HG02973 (cell line): ENCODE measurements around the gene RNH1.

Experiments
- ATAC-seq: cut with Tn5 transposase; IDR thresholded peaks from one replicate; pipeline ENCODE4 v1.9.1; 2021; ENCODE audit warnings: moderate library complexity; ENCODE audit not compliant: unreplicated experiment

The RNH1 gene

GRCh38 chr11:459511-460220, 47.4 kb downstream of the RNH1 start:
- no peak for ATAC-seq

DNA sequence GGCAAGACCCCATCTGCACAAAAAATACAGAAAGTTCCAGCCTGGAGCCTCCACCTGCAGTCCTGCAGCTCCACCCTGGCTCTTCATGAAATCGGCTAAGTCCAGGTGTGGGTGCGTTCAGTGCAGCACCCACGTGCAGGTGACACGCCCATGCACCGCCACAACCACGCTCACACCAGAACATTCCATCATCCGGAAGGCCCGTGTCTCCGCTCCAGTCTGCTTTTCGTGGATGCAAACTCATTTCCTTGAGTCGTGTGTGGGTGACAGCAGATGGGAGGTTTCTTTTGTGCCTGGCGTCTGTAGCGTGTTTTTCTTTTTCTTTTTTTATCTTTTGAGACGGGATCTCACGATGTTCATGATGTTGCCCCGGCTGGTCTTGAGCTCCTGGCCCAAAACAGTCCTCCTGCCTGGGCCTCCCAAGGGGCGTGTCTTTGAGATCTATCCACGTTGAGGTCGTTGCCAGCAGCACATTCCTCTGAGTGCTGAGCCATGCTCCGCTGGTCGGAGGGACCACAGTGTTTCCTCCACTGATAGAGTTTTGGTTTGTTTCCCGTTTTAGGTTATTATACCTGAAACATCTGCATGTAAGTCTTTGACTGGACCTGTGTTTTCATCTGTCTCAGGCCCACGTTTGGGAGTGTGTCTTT, 49.8 kb downstream of the RNH1 start:
- ATAC-seq, result no peak

DNA sequence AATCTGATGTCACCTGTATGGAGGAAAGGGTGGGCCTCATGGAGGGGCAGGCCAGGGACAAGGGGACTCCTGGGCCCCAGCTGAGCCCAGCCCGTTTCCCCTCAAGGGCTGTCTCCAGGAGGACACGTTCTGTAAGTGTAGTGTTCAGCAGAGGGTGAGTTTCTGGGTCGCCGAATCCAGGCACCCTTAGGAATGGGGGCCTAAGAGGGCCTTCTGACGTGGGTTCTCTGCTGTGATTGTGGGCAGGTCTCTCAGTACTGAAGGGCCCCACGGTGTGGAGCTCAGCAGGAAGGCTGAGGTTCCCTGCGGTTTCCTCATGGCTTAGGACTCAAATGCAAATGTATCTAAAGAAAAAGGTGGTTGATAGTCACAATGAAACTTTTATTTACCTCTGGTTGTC, 50.5 kb downstream of the RNH1 start:
- no peak for ATAC-seq

DNA sequence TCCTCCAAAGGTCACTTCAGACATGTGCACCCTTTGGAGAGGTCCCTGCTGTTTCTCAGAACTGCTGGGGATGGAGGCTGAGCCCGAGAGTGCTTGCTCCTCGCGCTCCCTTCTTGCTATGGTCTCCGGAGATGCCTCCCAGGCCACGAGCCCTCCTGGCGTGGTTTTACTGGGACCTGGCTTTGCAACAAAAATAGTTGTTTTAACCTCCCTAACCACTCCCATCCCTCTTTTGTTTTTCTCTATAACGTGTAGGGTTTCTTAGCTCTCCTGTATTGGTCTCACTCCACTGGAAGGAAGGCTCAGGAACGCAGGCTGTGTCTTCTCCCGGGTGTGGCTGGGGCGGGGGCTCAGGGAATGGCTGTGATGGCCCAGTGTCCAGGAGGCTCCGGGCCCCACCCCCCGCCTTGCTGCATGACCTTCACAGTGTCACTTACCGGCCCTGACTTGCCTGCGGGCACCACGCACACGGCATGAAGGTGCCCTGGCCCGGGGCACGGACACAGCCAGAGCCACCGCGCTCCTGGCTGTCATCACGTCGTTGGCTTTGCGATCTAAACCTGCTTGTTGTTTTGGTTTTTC, 51.4 kb downstream of the RNH1 start:
- no peak for ATAC-seq

DNA sequence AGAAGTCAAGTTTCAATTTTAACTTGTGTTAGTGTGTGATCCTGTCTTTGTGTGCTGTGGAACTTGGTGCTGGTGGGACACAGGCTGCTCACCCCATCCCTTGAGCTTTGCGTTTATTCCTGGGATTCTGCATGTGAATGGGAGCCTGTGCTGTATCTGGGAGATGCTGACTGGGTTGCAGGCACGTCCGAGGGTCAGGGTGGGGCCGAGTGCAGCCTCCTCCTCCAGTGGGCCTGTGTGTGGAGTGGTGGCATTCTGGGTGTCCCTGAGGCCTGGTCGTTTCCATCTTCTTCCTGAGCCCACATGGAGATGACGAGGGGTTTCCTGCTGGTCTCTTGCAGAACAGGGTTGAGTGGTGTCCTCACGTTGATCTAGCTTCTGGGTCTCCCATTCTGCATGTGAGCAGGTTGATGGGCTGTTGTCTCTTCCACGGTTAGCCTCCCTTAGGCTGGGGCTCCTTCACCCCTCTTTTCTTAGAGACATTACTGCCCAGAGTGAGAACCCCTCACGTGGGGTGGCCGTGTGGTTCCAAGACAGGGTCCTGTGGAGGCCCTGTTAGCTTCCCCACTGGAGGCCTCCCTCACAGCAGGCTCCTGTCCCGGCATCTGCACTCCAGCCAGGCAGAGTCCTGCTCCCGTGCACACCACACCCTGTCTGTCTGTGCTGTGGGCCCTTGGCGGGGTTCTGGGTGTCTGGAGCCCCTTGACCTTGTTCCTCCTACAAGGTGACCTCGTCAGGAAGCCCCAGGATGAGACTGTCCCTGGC, 52.1 kb downstream of the RNH1 start:
- no peak for ATAC-seq

GRCh38 chr11:454043-454442, 53.0 kb downstream of the RNH1 start:
- no peak for ATAC-seq

- ATAC-seq, result no peak
These were observed 53.5 kb downstream of the RNH1 start for GRCh38 chr11:453564-453963.

DNA sequence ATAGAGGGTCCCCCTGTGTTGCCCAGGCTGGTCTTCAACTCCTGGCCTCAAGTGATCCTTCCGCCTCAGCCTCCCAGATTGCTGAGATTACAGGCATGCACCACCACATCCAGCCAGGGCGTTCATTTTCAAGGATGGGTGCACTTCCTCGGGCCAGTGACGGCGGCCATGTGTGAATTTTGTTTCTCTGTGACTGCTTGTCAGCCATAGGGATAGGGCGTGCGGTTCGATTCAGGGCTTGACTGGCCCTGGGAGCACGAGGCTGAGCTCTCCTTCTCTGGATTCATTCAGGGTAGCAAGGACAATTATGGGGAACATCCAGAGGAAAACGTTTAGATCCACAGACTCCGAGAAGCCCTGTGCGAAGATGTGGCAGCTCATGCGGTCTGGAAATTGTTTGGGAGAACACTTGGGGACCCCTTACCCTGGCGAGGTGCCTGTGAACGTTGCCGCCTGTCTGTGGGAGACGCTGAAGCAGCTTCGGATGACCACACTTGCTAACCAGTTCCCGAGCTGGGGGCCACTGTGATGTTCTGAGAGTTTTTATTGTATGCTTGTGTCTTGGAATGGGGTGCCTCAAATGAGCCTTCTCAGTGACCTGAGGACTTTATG, 54.0 kb downstream of the RNH1 start:
- no peak for ATAC-seq

DNA sequence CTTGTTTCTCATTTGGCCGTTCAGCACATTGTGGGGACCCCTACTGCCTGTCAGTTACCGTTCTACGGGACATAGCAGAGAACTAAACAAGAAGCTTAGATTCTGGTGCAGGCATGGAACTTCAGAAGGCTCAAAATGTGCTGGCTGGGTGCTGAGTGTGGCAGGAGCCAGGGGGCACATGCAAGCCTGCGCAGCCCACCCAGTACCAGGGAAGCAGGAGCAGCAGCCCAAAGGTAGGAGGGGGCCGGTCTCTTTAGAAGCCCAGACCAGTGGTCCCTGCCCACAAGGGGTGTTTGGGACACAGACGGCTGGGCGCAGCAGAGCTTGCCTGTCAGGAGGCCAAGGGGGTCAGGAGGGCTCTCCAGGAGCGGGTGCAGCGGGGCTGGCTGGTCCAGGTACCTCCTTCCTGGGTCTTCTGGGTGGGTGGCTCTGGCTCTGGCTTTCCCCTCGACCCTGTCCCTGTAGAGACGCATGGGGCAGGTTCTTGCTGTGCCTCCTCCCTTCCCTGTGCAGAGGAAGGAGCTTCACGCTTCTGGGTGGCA, 54.8 kb downstream of the RNH1 start:
- ATAC-seq, result no peak

DNA sequence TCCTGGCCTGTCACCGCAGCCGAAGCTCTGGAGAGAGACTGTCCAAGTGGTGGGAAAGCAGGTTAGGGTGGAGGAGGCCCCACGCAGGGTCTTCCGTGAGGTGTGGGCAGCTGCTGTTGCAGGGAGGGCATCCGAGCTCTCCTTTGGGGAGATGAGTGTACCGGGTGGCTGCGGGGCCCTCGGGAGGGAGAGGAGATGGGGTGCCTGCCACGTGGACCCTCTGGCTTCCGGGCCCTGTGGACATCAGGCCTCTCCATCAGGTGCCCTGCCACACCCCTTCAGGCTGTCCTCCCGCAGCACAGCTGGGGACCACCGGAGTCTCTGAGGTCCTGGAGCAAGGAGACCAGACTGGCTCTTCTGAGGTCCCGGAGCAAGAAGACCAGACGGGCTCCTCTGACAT, 55.3 kb downstream of the RNH1 start:
- no peak for ATAC-seq

DNA sequence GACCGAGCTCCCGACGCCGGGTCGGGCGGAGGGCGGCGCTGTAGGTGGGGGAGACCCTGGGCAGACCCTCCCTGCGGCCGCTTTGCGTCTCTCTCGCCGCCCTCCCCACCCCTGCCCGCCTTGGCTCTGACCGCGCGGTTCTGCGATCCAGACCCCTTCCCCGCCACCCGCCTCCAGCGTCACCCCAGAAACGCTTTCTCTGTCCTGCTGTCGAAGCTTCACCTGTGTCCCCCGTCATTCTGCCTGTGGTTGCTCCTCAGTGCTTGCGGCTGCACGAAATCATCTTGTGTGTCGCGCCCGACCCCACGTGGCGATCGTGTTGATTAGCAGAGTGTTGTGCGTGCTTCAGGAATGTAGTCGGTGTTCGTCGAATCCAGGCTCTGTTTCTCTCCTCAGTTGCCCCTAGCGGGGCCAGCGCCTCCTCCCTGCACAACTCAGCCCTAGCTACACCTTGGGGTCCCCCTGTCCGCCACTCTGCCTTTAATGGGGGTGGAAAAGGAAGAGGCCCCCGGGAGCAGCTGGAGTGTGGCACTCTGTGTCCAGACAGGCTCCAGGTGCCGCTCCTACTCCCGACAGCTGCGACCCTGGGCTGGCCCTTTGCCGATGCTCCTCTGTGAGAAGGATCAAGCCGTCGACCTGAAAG, 56.1 kb downstream of the RNH1 start:
- no peak for ATAC-seq

DNA sequence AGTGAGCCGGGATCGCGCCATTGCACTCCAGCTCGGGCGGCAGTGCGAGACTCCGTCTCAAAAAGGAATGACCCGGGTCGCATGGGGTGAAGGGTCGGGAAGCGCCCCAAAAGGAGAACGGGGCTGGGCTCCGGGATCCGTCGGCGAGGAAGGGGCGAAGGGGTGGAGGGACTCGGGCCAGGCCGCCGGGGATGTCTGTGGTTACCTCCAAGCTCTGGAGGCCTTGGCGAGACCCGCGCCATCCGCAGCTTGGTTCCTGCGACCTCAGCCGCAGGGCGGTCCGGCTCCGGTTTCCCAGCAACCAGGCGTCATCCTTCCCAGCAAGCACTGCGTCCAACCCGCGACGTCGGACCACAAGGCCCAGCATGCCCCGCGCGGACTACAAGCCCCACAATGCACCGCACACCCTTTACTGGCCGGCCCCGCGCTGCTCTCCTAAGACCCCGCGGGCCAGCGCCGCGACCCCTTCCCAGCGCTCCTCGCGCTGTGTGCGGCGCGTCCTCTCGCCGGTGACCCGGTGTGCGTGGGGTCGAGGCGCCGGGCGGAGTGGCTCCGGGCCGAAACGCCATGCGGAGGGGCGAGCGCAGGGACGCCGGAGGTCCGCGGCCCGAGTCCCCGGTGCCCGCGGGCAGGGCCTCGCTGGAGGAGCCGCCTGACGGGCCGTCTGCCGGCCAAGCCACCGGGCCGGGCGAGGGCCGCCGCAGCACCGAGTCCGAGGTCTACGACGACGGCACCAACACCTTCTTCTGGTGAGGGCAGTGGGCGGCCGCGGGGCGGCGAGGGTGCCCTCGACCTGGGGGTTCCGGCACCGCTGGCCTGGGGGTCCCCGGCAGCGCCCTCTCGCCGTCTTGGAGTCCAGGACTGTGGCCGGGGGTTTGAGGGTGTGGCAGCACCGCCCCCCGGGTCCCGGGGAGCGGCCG, 56.9 kb downstream of the RNH1 start, which contains the start of gene PTDSS2:
PTDSS2 (plus strand) TSS at position 391 of the 920 bp plus-strand sequence; CDS start at position 568, 177 bp downstream.
- ATAC-seq, result peak; percentile 73

GRCh38 chr11:447923-448731, 58.9 kb downstream of the RNH1 start:
- peak; percentile 45 for ATAC-seq

- ATAC-seq, result no peak
These were observed 60.2 kb downstream of the RNH1 start for GRCh38 chr11:446891-447290.

- no peak for ATAC-seq
These were observed 61.1 kb downstream of the RNH1 start for GRCh38 chr11:445765-446588.
